HUES6 (cell line): ENCODE results near the gene MOB1B.

ENCODE experiments used
- H3K27ac ChIP-seq: 2 replicates; pipeline ENCODE4 v1.7.0; 2013; ENCODE audit warnings: low read depth, mild to moderate bottlenecking, low read length, inconsistent platforms
- H3K27me3 ChIP-seq: 2 replicates; pipeline ENCODE4 v1.6.1; 2013; ENCODE audit warnings: low read length; ENCODE audit not compliant: control insufficient read depth, insufficient read depth
- H3K36me3 ChIP-seq: 2 replicates; pipeline ENCODE4 v1.6.1; 2013; ENCODE audit warnings: low read length; ENCODE audit not compliant: control insufficient read depth, insufficient read depth
- H3K4me1 ChIP-seq: 2 replicates; pipeline ENCODE4 v1.6.1; 2013; ENCODE audit warnings: low read length; ENCODE audit not compliant: control insufficient read depth, insufficient read depth
- H3K4me3 ChIP-seq: 2 replicates; pipeline ENCODE4 v1.5.1; 2013; ENCODE audit warnings: low read depth, low read length
- H3K9ac ChIP-seq: one replicate; pipeline ENCODE4 v1.6.1; 2013; ENCODE audit warnings: mild to moderate bottlenecking, low read length
- H3K9me3 ChIP-seq: 2 replicates; pipeline ENCODE4 v1.6.1; 2013; ENCODE audit warnings: low read depth, low read length; ENCODE audit not compliant: control insufficient read depth, insufficient read depth

MOB1B gene

DNA sequence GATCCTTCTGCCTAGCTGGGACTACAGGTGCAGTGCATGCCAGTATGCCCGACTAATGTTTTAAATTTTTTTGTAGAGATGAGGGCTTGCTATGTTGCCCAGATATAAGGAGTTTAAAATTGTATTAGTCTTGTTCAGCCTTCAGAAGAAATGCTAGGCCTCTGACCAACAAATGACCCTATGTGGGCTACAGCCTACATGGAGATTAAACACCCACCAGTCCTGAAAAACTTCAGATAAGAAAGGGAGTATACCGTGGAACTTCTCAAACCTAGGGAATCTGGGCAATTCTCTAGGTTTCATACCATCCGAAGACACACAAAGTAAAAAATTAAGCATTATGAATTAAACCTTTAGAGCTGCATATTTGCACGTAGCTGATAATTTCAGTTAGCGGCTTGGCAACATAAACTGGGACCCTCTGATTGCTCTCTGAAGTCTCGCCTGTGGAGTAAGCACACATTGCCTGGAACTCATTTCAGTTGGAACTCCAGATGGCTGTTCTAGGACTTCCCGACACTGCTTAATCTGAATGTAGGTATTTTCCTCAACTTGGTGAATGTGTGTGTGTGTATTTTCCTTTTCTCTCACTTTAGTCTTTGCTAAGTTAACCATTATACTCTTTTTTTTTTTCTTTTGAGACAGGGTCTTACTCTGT, 33.0 kb downstream of the MOB1B start:
- no peaks in the 10 kb centered on the region for H3K4me1 ChIP-seq
- H3K27me3 ChIP-seq = no peaks in the 10 kb centered on the region
- no peak overlapping the region for H3K27ac ChIP-seq
- peaks cover 8% of the 10 kb centered on the region; the same call in 1 of the 2 replicates for H3K9me3 ChIP-seq
- H3K9ac ChIP-seq = no peak overlapping the region
- H3K4me3 ChIP-seq = no peak overlapping the region
- 0 out of 2 replicates have a peak, but pooled peaks cover 2% of the 10 kb centered on the region for H3K36me3 ChIP-seq

DNA sequence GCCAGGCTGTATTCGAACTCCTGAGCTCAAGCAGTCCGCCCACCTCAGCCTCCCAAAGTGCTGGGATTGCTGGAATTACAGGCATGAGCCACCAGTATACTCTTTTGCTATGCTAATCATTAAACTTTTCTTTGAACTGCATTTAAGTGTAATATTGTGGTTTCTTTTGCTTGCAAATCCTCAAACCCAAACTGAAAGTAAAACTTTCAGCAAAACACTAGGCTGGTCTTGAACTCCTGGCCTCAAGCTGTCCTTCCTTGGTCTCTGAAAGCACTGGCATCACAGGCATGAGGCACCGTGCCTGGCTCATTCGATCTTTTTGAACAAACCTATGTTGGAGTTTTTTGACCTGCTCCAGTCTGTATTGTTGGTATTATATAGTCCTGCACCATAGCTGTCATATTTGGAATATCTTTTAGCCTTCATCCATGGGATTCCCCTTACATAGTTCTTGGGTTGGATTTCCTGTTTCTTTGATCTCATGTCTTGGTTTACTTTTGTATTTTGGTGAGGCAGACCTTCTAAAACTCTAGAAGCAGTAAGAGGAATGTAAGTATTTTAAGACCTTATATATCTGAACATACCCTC, 34.1 kb downstream of the MOB1B start:
- H3K9ac ChIP-seq = no peak overlapping the region
- H3K27ac ChIP-seq = no peak overlapping the region
- no peaks in the 10 kb centered on the region for H3K27me3 ChIP-seq
- H3K4me1 ChIP-seq = no peaks in the 10 kb centered on the region
- H3K4me3 ChIP-seq = no peak overlapping the region
- 0 out of 2 replicates have a peak, but pooled peaks cover 2% of the 10 kb centered on the region for H3K36me3 ChIP-seq
- H3K9me3 ChIP-seq = peaks cover 8% of the 10 kb centered on the region; the same call in 1 of the 2 replicates

DNA sequence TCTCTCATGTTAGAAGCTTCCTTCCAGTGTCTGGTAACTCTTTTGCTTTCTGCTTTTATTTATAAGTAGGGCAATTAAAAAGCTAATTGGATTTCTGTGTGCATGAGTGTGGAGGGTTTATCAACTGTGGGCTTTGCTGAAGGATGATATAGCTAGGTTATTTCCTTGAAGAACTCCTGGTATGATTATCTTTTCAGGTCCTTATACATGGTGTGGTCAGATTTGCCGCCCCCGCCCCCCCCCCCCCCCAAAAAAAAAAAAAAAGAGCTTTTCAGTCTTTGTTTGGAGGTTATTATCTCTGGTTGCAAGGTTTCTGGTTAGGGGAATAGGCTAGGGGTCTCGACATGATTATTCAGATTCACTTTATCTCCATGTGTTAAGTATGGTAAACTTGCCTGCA, 35.9 kb downstream of the MOB1B start:
- Histone ChIP-seq H3K4me3 (no peak overlapping the region), H3K27me3 (no peaks in the 10 kb centered on the region), H3K36me3 (0 out of 2 replicates have a peak, but pooled peaks cover under 1% of the 10 kb centered on the region), H3K9ac (no peak overlapping the region), H3K9me3 (peaks cover under 1% of the 10 kb centered on the region; the same call in 1 of the 2 replicates), H3K27ac (no peak overlapping the region), H3K4me1 (no peaks in the 10 kb centered on the region)

DNA sequence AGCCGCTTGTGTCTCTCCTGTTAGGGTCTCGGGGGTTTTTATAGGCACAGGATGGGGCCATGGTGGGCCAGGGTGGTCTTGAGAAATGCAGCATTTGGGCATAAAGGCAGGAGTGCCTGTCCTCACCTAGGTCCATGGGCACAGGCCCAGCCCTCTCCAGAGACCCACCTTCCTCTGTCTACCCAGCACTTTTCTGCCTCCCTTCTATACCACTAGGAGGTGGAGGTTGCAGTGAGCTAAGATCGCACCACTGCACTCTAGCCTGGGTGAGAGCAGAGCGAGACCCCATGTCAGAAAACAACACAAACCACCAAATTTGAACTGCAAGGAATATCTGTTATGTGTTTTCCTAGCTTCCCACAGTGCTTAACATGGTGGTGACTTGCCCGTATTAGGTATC, 38.0 kb downstream of the MOB1B start:
- Histone ChIP-seq H3K27ac (no peak overlapping the region), H3K36me3 (no peaks in the 10 kb centered on the region), H3K4me3 (no peak overlapping the region), H3K4me1 (no peaks in the 10 kb centered on the region), H3K27me3 (no peaks in the 10 kb centered on the region), H3K9ac (no peak overlapping the region), H3K9me3 (no peaks in the 10 kb centered on the region)

DNA sequence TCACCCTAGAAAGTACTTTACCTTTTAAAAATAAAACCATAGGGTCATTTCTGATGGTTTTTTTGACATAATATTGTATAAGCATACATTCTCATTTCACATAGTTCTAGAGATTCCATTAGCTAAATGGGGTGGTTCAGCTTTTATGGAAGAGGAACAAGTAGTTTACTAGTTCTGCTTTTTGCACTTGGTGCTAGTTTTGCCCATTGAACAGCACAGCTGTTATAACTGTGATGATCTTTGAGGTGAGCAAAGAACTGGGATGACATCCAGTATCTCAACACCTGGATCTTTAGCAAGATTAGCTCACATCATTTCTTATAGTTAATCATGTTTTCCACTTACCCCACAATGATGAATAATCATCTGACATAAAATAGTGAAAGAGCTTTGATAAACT, 40.9 kb downstream of the MOB1B start:
- Histone ChIP-seq H3K9me3 (no peaks in the 10 kb centered on the region), H3K9ac (no peak overlapping the region), H3K36me3 (no peaks in the 10 kb centered on the region), H3K27ac (no peak overlapping the region), H3K27me3 (no peaks in the 10 kb centered on the region), H3K4me1 (0 out of 2 replicates have a peak, but pooled peaks cover 4% of the 10 kb centered on the region), H3K4me3 (no peak overlapping the region)

DNA sequence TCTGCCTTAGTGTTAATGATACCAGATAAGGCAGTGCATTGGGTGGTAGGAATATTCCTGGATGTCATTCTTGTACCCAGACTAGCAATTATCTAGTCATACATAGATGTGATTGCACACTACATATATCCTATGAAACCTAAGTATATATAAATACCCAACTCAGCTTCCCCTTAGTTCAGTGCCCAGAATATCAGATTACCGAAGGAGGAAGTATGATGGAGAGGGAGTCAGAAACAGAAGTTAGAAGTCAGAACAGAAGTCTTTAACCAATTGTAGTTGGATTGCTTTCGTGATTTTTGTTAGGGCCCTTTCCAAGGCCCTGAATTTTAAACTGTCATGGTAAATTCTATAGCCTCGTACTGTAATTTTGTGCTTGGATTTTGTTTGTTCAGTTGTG, 42.9 kb downstream of the MOB1B start:
- 0 out of 2 replicates have a peak, but pooled peaks cover 4% of the 10 kb centered on the region for H3K4me1 ChIP-seq
- no peak overlapping the region for H3K9ac ChIP-seq
- H3K27me3 ChIP-seq = no peaks in the 10 kb centered on the region
- H3K4me3 ChIP-seq = no peak overlapping the region
- H3K9me3 ChIP-seq = no peaks in the 10 kb centered on the region
- H3K36me3 ChIP-seq = no peaks in the 10 kb centered on the region
- no peak overlapping the region for H3K27ac ChIP-seq

DNA sequence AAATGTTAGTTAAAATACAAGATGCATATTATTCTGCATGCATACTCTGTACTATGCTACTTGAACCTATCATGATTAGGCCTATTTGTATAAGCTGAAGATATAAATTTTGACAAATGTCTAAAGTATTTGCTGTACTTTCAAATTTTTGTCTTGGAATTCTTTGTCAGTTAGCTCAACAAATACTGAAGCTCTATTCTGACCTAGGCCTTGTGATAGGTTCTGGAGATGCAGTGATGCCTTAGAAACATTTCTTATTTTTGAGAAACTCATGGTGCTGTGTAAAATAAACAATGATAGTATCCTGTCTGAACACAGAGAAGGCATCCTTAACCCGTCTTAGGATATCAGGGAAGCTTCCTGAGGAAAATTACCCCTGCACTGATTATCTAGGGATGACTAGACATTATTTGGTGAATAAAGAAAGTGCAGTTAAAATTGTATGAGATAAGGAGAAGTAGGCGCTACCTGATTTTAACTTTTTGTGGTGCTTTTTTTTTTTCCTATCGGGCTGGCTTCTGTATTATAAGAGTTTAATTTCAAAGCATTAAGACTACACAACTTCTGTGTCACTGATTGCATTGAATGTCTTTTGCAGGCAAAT, 43.4 kb downstream of the MOB1B start:
- H3K4me1 ChIP-seq = 0 out of 2 replicates have a peak, but pooled peaks cover 4% of the 10 kb centered on the region
- no peaks in the 10 kb centered on the region for H3K9me3 ChIP-seq
- no peaks in the 10 kb centered on the region for H3K27me3 ChIP-seq
- no peak overlapping the region for H3K27ac ChIP-seq
- H3K36me3 ChIP-seq = no peaks in the 10 kb centered on the region
- H3K4me3 ChIP-seq = no peak overlapping the region
- no peak overlapping the region for H3K9ac ChIP-seq

DNA sequence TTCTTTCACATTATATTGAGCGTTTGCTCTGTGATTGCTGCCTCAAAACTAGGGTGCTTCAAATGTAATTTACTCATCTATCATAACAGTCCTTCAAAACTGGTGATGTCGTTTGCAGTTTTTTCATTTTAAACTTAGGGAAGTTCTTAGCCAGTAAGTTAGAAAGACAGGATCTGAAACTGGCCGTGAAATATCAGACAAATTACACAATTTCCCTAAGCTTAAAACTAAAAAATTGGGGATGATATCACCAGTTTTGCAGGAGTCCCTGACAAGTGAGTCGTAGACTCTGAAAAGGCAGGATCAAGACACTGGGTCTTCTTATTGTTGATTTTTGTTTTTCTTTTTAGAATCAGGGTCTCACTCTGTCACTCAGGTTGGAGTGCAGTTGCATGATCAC, 44.8 kb downstream of the MOB1B start:
- no peaks in the 10 kb centered on the region for H3K9me3 ChIP-seq
- no peak overlapping the region for H3K9ac ChIP-seq
- no peaks in the 10 kb centered on the region for H3K36me3 ChIP-seq
- no peaks in the 10 kb centered on the region for H3K27me3 ChIP-seq
- H3K4me3 ChIP-seq = no peak overlapping the region
- H3K4me1 ChIP-seq = 0 out of 2 replicates have a peak, but pooled peaks cover 7% of the 10 kb centered on the region
- no peak overlapping the region for H3K27ac ChIP-seq

DNA sequence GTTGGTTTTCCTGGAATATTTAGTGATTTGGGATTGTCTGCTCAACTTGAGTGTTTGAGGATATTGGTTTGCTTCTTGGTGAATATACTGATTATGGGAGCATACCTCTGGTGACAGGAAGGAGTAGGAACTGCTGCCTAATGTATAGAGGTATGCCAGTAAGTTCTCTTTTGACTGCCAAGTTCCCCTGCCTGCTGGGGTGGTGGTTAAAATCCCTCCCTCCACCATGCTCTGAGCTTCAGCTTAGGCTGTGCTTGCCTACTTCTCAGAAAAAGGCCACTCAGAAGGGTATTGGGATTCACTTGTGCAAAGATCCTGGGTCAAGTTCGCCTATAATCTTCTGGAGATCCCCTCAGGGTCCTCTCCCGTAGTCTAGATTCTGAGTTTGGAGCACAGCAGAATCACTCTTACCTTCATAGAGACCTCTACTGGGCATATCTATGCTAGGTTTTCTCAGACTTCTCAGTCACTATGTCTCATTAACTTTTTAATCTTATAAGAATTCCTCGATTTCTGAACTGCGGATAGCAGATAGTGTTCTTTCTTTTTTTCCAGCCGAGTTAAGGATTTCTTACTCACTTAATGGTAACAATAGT, 46.6 kb downstream of the MOB1B start:
- 0 out of 2 replicates have a peak, but pooled peaks cover 7% of the 10 kb centered on the region for H3K4me1 ChIP-seq
- H3K9me3 ChIP-seq = no peaks in the 10 kb centered on the region
- no peaks in the 10 kb centered on the region for H3K36me3 ChIP-seq
- H3K4me3 ChIP-seq = no peak overlapping the region
- no peaks in the 10 kb centered on the region for H3K27me3 ChIP-seq
- H3K27ac ChIP-seq = no peak overlapping the region
- H3K9ac ChIP-seq = no peak overlapping the region

DNA sequence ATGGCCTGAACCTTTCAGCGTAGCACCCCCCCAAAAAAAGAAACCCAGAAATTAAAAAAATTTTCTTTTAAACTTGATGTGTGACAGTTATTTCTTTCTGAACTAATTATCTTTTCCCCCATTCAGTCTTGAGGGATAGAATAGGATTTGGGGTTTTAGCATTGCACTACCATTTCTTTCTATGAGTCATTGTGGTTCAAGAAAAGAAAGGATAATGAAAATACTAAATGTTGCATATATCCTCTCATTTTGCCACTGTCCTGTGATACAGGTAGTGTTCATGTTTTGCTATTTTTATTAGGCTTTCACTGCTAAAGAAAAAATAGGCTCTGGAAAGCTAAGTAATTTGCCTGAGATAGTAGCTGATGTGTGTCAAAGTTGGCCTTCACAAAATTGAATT, 51.9 kb downstream of the MOB1B start:
- Histone ChIP-seq H3K9me3 (no peaks in the 10 kb centered on the region), H3K9ac (no peak overlapping the region), H3K36me3 (peaks cover 3% of the 10 kb centered on the region), H3K27ac (no peak overlapping the region), H3K4me3 (no peak overlapping the region), H3K27me3 (no peaks in the 10 kb centered on the region), H3K4me1 (peaks cover 11% of the 10 kb centered on the region; the same call in 1 of the 2 replicates)
